ENCODE measurements around the gene GNL3.

GNL3 gene

DNA sequence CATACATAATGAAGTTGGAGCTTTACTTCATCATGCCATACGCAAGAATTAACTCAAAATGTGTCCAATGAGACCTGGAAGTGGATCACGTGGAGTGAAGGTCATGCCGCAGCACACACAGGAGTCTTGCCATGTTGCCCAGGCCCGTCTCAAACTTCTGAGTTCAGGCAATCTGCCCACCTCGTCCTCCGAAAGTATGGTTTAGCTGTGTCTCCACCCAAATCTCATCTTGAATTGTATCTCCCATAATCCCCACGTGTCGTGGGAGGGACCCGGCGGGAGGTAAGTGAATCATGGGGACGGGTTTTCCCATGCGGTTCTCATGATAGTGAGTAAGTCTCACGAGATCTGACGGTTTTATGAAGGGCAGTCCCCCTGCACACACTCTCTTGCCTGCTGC lies 45.8 kb downstream of the GNL3 start:
- no peak for TF ChIP-seq POU6F1 (CRISPR knock-in tag; IDR thresholded peaks at IDR 0.05; ENCODE audit: borderline replicate concordance, low read depth)
- TF ChIP-seq CREB5 (CRISPR knock-in tag; IDR thresholded peaks at IDR 0.05; ENCODE audit: low read depth), result no peak
- no peak for TF ChIP-seq SNAI2 (CRISPR knock-in tag; IDR thresholded peaks at IDR 0.05)
- no peak for TF ChIP-seq ARNTL (CRISPR knock-in tag; IDR thresholded peaks at IDR 0.05; ENCODE audit: borderline replicate concordance, low read depth)
- TF ChIP-seq ESRRG (CRISPR knock-in tag; IDR thresholded peaks at IDR 0.05), result no peak
- TF ChIP-seq ZFP30 (CRISPR knock-in tag; IDR thresholded peaks at IDR 0.05), result no peak
- TF ChIP-seq ZNF70 (CRISPR knock-in tag; IDR thresholded peaks at IDR 0.05), result no peak
- TF ChIP-seq GLIS3 (CRISPR knock-in tag; IDR thresholded peaks at IDR 0.05), result no peak
- no peak for TF ChIP-seq TOX (CRISPR knock-in tag; IDR thresholded peaks at IDR 0.05; ENCODE audit: borderline replicate concordance)
- no peak for TF ChIP-seq ZNF565 (CRISPR knock-in tag; conservative IDR thresholded peaks at IDR 0.05; ENCODE audit: low read depth)
- no peak for TF ChIP-seq PPARA (CRISPR knock-in tag; IDR thresholded peaks at IDR 0.05; ENCODE audit: borderline replicate concordance)
- TF ChIP-seq RARB (CRISPR knock-in tag; IDR thresholded peaks at IDR 0.05), result no peak
- no peak for TF ChIP-seq TCF4 (CRISPR knock-in tag; IDR thresholded peaks at IDR 0.05; ENCODE audit: borderline replicate concordance)
- TF ChIP-seq ISL1 (CRISPR knock-in tag; IDR thresholded peaks at IDR 0.05), result no peak
- ATAC-seq, result no peak

GRCh38 chr3:52733256-52733891 lies 47.5 kb downstream of the GNL3 start:
- no peak for ATAC-seq

More at GRCh38 chr3:52733256-52733891, 47.5 kb downstream of the GNL3 start:
- TF ChIP-seq ZFP3 (CRISPR knock-in tag; IDR thresholded peaks at IDR 0.05), result no peak
- TF ChIP-seq CREB5 (CRISPR knock-in tag; IDR thresholded peaks at IDR 0.05; ENCODE audit: low read depth), result no peak
- TF ChIP-seq ISL1 (CRISPR knock-in tag; IDR thresholded peaks at IDR 0.05), result no peak
- TF ChIP-seq CSDC2 (CRISPR knock-in tag; IDR thresholded peaks at IDR 0.05), result no peak
- TF ChIP-seq SNAI2 (CRISPR knock-in tag; IDR thresholded peaks at IDR 0.05), result no peak
- TF ChIP-seq RARB (CRISPR knock-in tag; IDR thresholded peaks at IDR 0.05), result no peak
- TF ChIP-seq ZNF8 (CRISPR knock-in tag; IDR thresholded peaks at IDR 0.05), result no peak
- TF ChIP-seq PPARA (CRISPR knock-in tag; IDR thresholded peaks at IDR 0.05; ENCODE audit: borderline replicate concordance), result no peak
- TF ChIP-seq ZNF565 (CRISPR knock-in tag; conservative IDR thresholded peaks at IDR 0.05; ENCODE audit: low read depth), result no peak
- TF ChIP-seq TOX (CRISPR knock-in tag; IDR thresholded peaks at IDR 0.05; ENCODE audit: borderline replicate concordance), result no peak
- no peak for TF ChIP-seq OSR1 (CRISPR knock-in tag; IDR thresholded peaks at IDR 0.05)
- TF ChIP-seq, protein P1, sequence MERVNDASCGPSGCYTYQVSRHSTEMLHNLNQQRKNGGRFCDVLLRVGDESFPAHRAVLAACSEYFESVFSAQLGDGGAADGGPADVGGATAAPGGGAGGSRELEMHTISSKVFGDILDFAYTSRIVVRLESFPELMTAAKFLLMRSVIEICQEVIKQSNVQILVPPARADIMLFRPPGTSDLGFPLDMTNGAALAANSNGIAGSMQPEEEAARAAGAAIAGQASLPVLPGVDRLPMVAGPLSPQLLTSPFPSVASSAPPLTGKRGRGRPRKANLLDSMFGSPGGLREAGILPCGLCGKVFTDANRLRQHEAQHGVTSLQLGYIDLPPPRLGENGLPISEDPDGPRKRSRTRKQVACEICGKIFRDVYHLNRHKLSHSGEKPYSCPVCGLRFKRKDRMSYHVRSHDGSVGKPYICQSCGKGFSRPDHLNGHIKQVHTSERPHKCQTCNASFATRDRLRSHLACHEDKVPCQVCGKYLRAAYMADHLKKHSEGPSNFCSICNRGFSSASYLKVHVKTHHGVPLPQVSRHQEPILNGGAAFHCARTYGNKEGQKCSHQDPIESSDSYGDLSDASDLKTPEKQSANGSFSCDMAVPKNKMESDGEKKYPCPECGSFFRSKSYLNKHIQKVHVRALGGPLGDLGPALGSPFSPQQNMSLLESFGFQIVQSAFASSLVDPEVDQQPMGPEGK (CRISPR knock-in tag; IDR thresholded peaks at IDR 0.05; ENCODE audit: borderline replicate concordance), result no peak
- no peak for TF ChIP-seq ESRRG (CRISPR knock-in tag; IDR thresholded peaks at IDR 0.05)
- TF ChIP-seq ZFP30 (CRISPR knock-in tag; IDR thresholded peaks at IDR 0.05), result no peak
- no peak for TF ChIP-seq ZC3H10 (CRISPR knock-in tag; IDR thresholded peaks at IDR 0.05)
- TF ChIP-seq TCF4 (CRISPR knock-in tag; IDR thresholded peaks at IDR 0.05; ENCODE audit: borderline replicate concordance), result no peak
- no peak for TF ChIP-seq ZNF70 (CRISPR knock-in tag; IDR thresholded peaks at IDR 0.05)
- TF ChIP-seq ARNTL (CRISPR knock-in tag; IDR thresholded peaks at IDR 0.05; ENCODE audit: borderline replicate concordance, low read depth), result no peak
- TF ChIP-seq, protein P2, sequence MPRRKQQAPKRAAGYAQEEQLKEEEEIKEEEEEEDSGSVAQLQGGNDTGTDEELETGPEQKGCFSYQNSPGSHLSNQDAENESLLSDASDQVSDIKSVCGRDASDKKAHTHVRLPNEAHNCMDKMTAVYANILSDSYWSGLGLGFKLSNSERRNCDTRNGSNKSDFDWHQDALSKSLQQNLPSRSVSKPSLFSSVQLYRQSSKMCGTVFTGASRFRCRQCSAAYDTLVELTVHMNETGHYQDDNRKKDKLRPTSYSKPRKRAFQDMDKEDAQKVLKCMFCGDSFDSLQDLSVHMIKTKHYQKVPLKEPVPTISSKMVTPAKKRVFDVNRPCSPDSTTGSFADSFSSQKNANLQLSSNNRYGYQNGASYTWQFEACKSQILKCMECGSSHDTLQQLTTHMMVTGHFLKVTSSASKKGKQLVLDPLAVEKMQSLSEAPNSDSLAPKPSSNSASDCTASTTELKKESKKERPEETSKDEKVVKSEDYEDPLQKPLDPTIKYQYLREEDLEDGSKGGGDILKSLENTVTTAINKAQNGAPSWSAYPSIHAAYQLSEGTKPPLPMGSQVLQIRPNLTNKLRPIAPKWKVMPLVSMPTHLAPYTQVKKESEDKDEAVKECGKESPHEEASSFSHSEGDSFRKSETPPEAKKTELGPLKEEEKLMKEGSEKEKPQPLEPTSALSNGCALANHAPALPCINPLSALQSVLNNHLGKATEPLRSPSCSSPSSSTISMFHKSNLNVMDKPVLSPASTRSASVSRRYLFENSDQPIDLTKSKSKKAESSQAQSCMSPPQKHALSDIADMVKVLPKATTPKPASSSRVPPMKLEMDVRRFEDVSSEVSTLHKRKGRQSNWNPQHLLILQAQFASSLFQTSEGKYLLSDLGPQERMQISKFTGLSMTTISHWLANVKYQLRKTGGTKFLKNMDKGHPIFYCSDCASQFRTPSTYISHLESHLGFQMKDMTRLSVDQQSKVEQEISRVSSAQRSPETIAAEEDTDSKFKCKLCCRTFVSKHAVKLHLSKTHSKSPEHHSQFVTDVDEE (CRISPR knock-in tag; IDR thresholded peaks at IDR 0.05), result no peak

Measured in SK-N-SH treated with all-trans-retinoic acid at 6 μM for 48 hours (cell line).